ENCODE measurements around the gene MEF2D.

Gene MEF2D

DNA sequence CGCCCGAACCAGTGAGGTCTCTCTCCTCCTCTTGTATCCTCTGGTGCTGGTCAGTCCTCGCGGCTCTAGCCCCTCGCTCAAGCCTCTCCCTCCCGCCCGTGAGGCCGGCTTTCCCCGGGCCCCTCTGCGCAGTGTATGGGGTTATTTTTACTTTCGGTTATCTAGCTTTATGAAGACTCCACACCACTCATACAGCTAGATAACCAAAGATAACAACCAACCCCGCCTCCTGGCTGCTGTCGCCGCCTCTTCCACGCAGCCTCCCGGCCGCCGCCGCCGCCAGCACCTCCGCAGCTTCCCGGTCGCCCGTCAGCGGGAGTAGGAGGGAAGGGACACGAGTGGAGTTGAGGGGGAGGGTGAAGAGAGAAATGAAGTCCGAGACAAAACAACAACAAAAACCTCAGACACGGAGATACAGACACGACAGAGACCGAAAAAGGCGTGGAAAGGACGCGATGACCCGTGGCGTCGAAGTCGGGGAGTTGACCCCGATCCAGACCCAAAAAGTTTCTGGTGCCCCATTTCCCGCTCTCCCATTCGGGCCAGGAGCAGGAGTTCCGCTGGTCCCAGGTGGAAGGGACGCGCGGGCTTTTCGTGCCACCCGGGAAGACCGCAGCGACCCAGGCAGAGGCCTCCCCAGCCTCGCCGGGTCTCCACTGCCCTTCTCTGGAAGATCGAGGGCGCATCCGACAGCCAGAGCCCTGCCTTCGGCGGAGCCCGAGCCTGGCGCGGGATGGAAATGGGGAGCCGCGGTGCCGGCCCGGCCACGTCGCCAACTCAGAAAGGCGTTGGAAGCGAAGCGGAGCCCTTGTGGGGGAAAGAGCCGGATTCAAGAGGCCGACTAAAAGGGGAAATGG lies 80.1 kb downstream of the MEF2D start:
- TF ChIP-seq, protein P1, sequence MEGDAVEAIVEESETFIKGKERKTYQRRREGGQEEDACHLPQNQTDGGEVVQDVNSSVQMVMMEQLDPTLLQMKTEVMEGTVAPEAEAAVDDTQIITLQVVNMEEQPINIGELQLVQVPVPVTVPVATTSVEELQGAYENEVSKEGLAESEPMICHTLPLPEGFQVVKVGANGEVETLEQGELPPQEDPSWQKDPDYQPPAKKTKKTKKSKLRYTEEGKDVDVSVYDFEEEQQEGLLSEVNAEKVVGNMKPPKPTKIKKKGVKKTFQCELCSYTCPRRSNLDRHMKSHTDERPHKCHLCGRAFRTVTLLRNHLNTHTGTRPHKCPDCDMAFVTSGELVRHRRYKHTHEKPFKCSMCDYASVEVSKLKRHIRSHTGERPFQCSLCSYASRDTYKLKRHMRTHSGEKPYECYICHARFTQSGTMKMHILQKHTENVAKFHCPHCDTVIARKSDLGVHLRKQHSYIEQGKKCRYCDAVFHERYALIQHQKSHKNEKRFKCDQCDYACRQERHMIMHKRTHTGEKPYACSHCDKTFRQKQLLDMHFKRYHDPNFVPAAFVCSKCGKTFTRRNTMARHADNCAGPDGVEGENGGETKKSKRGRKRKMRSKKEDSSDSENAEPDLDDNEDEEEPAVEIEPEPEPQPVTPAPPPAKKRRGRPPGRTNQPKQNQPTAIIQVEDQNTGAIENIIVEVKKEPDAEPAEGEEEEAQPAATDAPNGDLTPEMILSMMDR (IDR thresholded peaks at IDR 0.05; ENCODE audit: insufficient read depth, low read depth, low read length, missing control alignments): no peak
- no peak for DNase-seq (ENCODE audit: low read depth)
- H3K4me3 ChIP-seq (ENCODE audit: low read length): no peak overlapping the region

DNA sequence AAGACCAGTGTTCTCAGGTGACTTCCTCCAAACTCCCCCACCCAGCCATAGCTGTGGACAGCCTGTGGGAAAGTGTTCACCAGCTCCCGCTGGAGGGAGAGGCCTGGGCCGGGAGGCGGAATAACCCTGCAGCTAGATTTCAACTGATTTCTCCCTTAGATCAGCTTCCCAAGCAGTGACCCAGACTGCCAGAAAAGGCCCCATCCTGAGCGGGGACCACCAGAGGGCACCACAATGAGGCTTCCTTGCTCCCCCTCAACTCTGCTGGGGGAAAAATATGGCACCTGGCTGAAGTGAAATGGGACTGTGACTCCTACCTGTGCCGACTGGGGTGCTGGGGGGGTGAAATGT lies 80.7 kb downstream of the MEF2D start:
- no peak overlapping the region for H3K4me3 ChIP-seq (ENCODE audit: low read length)
- TF ChIP-seq, protein P1 (IDR thresholded peaks at IDR 0.05; ENCODE audit: insufficient read depth, low read depth, low read length, missing control alignments): no peak
- no peak for DNase-seq (ENCODE audit: low read depth)

DNA sequence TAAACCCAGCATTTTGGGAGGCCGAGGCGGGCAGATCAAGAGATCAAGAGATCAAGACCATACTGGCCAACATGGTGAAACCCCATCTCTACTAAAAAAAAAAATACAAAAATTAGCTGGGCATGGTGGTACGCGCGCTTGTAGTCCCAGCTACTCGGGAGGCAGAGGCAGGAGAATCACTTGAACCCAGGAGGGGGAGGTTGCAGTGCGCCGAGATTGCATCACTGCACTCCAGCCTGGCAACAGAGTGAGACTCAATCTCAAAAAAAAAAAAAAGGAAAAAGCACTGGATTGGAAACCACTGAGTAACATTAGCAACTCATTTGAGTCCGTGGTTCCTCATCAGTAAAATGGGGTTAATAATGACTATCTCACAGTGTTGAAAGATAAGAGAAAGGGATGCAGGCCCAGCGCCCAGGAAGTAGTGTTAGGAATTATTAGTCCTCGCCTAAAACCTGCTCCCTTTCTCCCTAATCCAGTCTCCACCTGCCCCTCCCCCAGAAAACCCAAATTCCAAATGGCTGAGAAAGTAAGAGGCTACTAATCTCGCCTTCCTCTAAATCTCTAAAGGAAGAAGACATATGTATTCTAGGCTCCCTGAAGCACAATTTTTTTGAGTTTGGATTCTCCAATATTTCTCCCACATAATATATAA lies 82.0 kb downstream of the MEF2D start:
- DNase-seq (ENCODE audit: low read depth): no peak
- TF ChIP-seq, protein P1 (IDR thresholded peaks at IDR 0.05; ENCODE audit: insufficient read depth, low read depth, low read length, missing control alignments): no peak
- H3K4me3 ChIP-seq (ENCODE audit: low read length): no peak overlapping the region

DNA sequence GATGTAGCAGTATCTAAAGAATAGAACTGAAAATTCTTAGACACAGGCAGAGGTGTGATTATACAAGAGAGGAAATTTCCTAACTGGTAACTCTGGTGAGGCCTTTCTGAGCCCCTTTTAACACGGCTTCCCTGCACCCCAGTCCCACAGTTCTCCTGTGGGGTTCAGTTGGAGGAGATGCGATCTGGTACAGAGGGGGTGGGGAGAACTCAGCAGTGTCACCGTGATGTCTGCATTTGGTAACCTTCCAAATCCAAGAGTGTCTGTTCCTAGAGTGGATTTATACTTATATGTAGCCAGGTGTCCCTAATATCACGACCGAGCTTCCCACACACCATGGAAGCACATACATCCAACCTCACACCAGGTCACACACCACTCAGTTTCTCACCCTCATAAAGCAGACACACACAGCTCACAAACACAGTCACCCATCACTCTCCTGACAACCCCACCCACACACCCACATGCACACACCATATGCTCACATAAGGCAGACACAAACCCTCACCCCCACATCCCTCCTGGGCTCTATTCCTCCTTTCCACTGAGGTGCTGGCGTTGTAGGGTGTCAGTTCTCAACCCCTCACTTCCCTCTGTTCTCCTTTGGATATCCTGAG lies 83.1 kb downstream of the MEF2D start:
- no peak overlapping the region for H3K4me3 ChIP-seq (ENCODE audit: low read length)
- TF ChIP-seq, protein P1 (IDR thresholded peaks at IDR 0.05; ENCODE audit: insufficient read depth, low read depth, low read length, missing control alignments): no peak
- DNase-seq (ENCODE audit: low read depth): no peak

DNA sequence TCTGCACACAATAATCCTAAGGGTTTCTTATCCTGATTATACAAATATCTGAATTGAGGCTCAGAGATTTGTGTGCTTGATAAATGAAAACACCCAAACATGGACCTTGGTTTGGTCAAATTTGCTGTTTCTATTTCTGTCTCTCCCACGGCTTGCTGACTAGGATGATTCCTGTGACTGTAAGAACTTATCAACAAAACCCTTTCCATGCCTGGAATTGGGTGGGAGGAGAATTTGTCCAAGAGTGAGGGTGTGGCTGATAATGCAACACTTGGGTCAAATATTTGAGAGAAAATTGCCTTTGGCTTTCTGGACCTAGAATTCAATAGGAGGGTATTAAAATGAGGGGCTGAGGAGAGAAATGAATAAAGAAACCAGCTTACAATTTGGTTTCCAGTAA lies 83.6 kb downstream of the MEF2D start:
- TF ChIP-seq, protein P1 (IDR thresholded peaks at IDR 0.05; ENCODE audit: insufficient read depth, low read depth, low read length, missing control alignments): no peak
- DNase-seq (ENCODE audit: low read depth): no peak
- H3K4me3 ChIP-seq (ENCODE audit: low read length): no peak overlapping the region

DNA sequence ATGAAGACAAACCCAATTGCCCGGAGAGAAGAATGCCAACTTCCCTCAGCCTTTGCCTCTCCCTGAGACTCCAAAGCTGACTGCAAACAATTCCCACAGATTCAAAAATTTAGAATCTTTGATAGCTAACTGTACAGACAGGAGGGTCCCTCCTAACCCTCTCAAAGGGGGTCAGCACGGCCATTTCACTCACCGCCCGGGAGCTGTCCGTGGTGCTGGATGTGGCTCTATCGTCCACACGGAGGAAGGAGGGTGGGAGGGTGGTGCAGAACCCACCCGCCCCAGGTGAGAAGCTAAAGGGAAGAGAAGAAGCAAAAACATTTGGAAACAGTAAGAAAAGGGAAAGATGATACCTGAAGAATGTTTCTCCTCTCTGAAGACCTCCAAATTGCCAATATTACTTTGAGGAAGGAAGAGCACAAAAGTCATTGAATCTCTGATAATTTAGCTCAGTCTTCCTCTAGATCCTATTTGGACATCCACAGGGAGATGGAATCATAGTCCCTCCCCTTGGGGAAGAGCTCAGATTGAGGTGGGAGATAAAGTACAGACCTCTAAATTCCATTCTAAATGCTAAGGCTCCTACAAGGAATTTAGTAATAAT lies 86.0 kb downstream of the MEF2D start:
- TF ChIP-seq, protein P1 (IDR thresholded peaks at IDR 0.05; ENCODE audit: insufficient read depth, low read depth, low read length, missing control alignments): no peak
- DNase-seq (ENCODE audit: low read depth): peak; percentile 14
- H3K4me3 ChIP-seq (ENCODE audit: low read length): no peak overlapping the region

Data from epithelial cell of esophagus (primary cell).